ENCODE measurements around the gene EEA1. TPM values are rescaled to one million over a fixed set of nuclear protein-coding genes. Genes with fewer than 3 reads are reported as not detected.

The EEA1 gene
- total RNA-seq, 6 experiments from 2014 or later = 40.7 to 45.2 (median 44.1) TPM

DNA sequence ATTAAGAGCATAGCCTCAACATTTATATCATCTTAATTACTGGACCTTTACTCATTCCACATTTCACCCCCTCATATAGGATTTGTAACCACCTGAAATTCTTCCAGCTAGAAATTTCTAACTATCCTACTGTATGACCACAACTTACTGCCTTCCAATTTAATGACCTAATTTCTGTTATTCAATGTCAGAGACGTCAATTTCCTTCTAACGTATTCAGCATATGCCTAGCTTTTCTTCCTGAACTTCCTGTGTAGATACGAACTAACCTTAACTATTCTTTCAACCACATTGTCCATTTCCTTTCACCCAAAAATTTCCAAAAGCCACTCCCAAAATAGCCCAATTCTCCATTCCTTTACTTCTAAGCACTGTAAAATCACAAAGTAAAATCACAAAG, 108.0 kb downstream of the EEA1 start:
- DNase-seq = no peak
- H3K4me3 Mint-ChIP-seq = no peak overlapping the region
- H3K36me3 Mint-ChIP-seq (ENCODE audit: low read depth) = peaks cover 9% of the 10 kb centered on the region; the same call in 1 of the 2 replicates
- no peaks in the 10 kb centered on the region for H3K27me3 Mint-ChIP-seq (ENCODE audit: insufficient read depth)
- no peaks in the 10 kb centered on the region for H3K4me1 Mint-ChIP-seq (ENCODE audit: low read depth)
- H3K9me3 Mint-ChIP-seq = no peaks in the 10 kb centered on the region
- H3K27ac Mint-ChIP-seq = no peak overlapping the region
- TF ChIP-seq, protein P1, sequence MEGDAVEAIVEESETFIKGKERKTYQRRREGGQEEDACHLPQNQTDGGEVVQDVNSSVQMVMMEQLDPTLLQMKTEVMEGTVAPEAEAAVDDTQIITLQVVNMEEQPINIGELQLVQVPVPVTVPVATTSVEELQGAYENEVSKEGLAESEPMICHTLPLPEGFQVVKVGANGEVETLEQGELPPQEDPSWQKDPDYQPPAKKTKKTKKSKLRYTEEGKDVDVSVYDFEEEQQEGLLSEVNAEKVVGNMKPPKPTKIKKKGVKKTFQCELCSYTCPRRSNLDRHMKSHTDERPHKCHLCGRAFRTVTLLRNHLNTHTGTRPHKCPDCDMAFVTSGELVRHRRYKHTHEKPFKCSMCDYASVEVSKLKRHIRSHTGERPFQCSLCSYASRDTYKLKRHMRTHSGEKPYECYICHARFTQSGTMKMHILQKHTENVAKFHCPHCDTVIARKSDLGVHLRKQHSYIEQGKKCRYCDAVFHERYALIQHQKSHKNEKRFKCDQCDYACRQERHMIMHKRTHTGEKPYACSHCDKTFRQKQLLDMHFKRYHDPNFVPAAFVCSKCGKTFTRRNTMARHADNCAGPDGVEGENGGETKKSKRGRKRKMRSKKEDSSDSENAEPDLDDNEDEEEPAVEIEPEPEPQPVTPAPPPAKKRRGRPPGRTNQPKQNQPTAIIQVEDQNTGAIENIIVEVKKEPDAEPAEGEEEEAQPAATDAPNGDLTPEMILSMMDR (IDR thresholded peaks at IDR 0.05) = no peak

DNA sequence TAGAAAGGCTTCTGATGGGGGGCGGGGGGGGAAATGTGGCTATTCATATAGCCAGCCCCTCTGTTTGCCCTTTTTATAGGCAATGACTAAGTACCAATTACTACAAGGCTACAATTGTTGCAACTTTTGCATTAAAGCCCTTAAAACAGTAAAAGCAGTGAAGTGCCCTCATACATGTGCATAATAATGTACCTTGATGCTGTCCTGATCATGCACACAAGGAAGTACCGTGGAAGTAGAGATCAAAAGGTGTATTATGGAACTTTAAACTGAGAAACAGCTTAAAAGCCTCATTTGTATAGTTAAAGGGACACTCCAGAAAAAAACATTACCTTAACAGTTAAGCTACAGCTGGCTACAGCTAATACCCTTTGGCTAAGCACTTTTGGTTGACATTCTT, 114.5 kb downstream of the EEA1 start:
- H3K27ac Mint-ChIP-seq = no peak overlapping the region

DNA sequence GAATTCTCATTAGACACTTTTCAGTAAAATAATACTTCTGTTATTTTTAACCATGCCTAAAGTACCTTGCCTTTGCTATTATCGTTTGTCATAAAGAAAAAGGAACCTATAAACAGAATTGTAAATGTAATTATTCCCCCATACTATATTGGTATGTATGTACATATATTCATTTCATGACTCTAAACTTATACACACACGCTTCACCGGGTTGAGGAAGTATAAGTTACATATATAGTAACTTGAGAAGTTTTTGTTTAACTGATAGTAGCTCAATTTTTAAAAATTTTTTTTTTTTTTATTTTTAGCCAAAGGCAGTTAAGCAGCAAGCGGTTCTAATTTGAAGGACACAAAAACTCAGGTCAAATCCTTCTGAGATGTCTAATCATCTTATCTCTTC, 118.7 kb downstream of the EEA1 start:
- no peaks in the 10 kb centered on the region for H3K27me3 Mint-ChIP-seq (ENCODE audit: insufficient read depth)
- no peaks in the 10 kb centered on the region; the same call in 1 of the 2 replicates for H3K9me3 Mint-ChIP-seq
- H3K36me3 Mint-ChIP-seq (ENCODE audit: low read depth) = peaks cover 31% of the 10 kb centered on the region
- DNase-seq = no peak
- no peaks in the 10 kb centered on the region for H3K4me1 Mint-ChIP-seq (ENCODE audit: low read depth)
- TF ChIP-seq, protein P1 (IDR thresholded peaks at IDR 0.05) = no peak
- H3K4me3 Mint-ChIP-seq = no peak overlapping the region
- H3K27ac Mint-ChIP-seq = no peak overlapping the region

More for the DNA sequence above, 114.5 kb downstream of the EEA1 start:
- DNase-seq = no peak
- Mint-ChIP-seq H3K9me3 (no peaks in the 10 kb centered on the region), H3K36me3 (ENCODE audit: low read depth) (peaks cover 13% of the 10 kb centered on the region; the same call in 1 of the 2 replicates), H3K27me3 (ENCODE audit: insufficient read depth) (no peaks in the 10 kb centered on the region), H3K4me3 (no peak overlapping the region), H3K4me1 (ENCODE audit: low read depth) (no peaks in the 10 kb centered on the region)
- TF ChIP-seq, protein P1 (IDR thresholded peaks at IDR 0.05) = no peak

DNA sequence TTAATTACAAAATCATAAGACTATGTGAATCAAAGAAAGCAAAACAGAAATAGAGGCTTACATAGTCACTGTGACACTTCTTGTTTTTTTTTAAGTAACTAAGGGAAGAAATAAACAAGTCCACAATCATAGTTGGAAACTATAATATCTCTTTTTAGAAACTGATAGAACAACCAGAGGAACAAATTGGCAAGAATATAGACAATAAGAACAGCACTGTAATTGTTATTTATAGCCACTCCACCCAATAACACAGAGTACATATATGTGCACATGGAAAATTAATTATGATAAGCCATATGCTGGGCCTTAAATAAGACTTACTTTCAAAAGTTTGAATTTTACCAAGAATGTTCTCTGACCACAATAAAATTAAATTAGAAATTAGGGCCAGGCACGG, 125.2 kb downstream of the EEA1 start:
- no peak for DNase-seq
- TF ChIP-seq, protein P1 (IDR thresholded peaks at IDR 0.05) = no peak
- Mint-ChIP-seq H3K27ac (no peak overlapping the region), H3K27me3 (ENCODE audit: insufficient read depth) (no peaks in the 10 kb centered on the region), H3K4me3 (no peak overlapping the region), H3K36me3 (ENCODE audit: low read depth) (peaks cover 38% of the 10 kb centered on the region), H3K4me1 (ENCODE audit: low read depth) (no peaks in the 10 kb centered on the region), H3K9me3 (no peaks in the 10 kb centered on the region; the same call in 1 of the 2 replicates)

DNA sequence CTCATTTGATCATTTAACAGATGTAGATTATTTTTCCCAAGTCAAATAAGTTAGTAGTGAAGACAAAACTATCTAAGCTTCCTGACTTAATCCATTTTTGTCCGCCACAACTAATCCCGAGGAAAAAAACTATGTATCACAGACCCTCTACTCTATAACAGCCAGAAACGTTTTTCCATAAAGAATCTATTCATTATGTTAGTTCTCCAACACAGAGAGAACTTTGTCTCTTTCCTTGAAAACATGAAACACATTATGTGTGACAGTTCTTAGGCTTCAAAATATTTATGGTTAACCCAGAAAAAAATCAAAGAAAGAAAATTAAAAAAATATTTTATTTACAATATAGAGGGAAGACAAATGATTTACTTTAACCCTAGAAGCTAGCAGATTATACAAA, 126.2 kb downstream of the EEA1 start:
- H3K4me3 Mint-ChIP-seq = no peak overlapping the region
- no peaks in the 10 kb centered on the region for H3K27me3 Mint-ChIP-seq (ENCODE audit: insufficient read depth)
- H3K36me3 Mint-ChIP-seq (ENCODE audit: low read depth) = peaks cover 38% of the 10 kb centered on the region
- DNase-seq = no peak
- H3K9me3 Mint-ChIP-seq = no peaks in the 10 kb centered on the region; the same call in 1 of the 2 replicates
- H3K4me1 Mint-ChIP-seq (ENCODE audit: low read depth) = no peaks in the 10 kb centered on the region
- TF ChIP-seq, protein P1 (IDR thresholded peaks at IDR 0.05) = no peak
- no peak overlapping the region for H3K27ac Mint-ChIP-seq

DNA sequence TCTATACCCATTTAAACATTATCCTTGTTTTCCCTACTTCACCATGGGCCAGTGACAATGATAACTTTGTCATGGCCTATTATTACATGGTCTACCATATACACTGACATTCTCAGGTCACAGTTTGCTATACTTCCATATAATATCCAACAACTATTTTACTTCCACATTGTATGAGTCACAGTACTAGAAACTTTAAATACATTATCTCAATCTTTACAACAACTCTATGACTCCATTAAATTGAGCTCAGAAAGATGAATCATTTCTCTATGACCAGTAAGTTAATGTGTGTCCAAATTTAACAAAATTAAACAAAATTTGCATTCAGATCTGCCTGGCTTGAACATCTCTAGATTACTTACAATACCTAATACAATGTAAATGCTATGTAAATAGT, 132.4 kb downstream of the EEA1 start:
- no peak overlapping the region for H3K4me3 Mint-ChIP-seq
- peaks cover 9% of the 10 kb centered on the region for H3K4me1 Mint-ChIP-seq (ENCODE audit: low read depth)
- peaks cover 5% of the 10 kb centered on the region for H3K9me3 Mint-ChIP-seq
- H3K27me3 Mint-ChIP-seq (ENCODE audit: insufficient read depth) = peaks cover 2% of the 10 kb centered on the region; the same call in 1 of the 2 replicates
- TF ChIP-seq, protein P1 (IDR thresholded peaks at IDR 0.05) = no peak
- H3K36me3 Mint-ChIP-seq (ENCODE audit: low read depth) = peaks cover 49% of the 10 kb centered on the region
- H3K27ac Mint-ChIP-seq = no peak overlapping the region
- DNase-seq = peak; percentile 25
